Effector memory CD8-positive, alpha-beta T cell (primary cell): ENCODE measurements around the gene DNMT3L.
"Not testable (repeated sequence)": the region's sequence is repeated elsewhere in the genome, so short reads cannot be mapped to it uniquely, and the experiment has no call there.

Source experiments
- ATAC-seq: fragments of 150-1000 bp; cut with Tn5 transposase; replicated peaks from 2 replicates; pipeline ENCODE4 v1.10.0; 2021; ENCODE audit warnings: mild to moderate bottlenecking, moderate library complexity
- DNase-seq, 3 experiments: peaks; one replicate each; pipeline ENCODE4 v3.0.0; 2021
- H3K27ac Mint-ChIP-seq, 2 donors: one replicate each; pipeline ENCODE4 v1.8.0; 2022; ENCODE audit warnings: mild to moderate bottlenecking in 2 of 2, mixed read lengths in 2 of 2, moderate library complexity in 2 of 2
- H3K27me3 Mint-ChIP-seq, 2 donors: one replicate each; pipeline ENCODE4 v1.8.0; 2022; ENCODE audit warnings: mixed read lengths in 2 of 2
- H3K36me3 Mint-ChIP-seq: one replicate; pipeline ENCODE4 v1.8.0; 2022; ENCODE audit warnings: mild to moderate bottlenecking, moderate library complexity, mixed read lengths; ENCODE audit not compliant: insufficient read depth
- H3K4me1 Mint-ChIP-seq, 2 donors: one replicate each; pipeline ENCODE4 v1.8.0; 2022; ENCODE audit warnings: low read depth in 2 of 2, mixed read lengths in 2 of 2
- H3K4me3 Mint-ChIP-seq, 2 donors: one replicate each; pipeline ENCODE4 v1.8.0; 2022; ENCODE audit warnings: mild to moderate bottlenecking in 2 of 2, mixed read lengths in 2 of 2, moderate library complexity in 2 of 2
- H3K9me3 Mint-ChIP-seq, 2 donors: one replicate each; pipeline ENCODE4 v1.8.0; 2022; ENCODE audit warnings: mixed read lengths in 2 of 2
- total RNA-seq, 9 experiments: gene quantifications; one replicate each; lab custom pipeline; 2026; lab: John Stamatoyannopoulos, UW

DNMT3L gene
- 0 reads per million in 9 experiments for total RNA-seq

- Mint-ChIP-seq H3K36me3 (peaks cover 2% of the 10 kb centered on the region), H3K27ac (peak within 1 kb of the TSS; percentile 35), H3K4me3 (no peak within 1 kb of the TSS), H3K9me3 (no peaks in the 10 kb centered on the region), H3K4me1 (no peaks in the 10 kb centered on the region), H3K27me3 (peaks cover 0 to 10% of the 10 kb centered on the region in 2 donors)
- ATAC-seq (no peak), DNase-seq (no peak)
Observed at GRCh38 chr21:44261675-44262295, at the start of gene DNMT3L. Gene DNMT3L, minus strand, starts transcription at chr21:44261897. Its CDS starts 638 bp downstream, at chr21:44261259.

GRCh38 chr21:44310628-44311507, 49.2 kb upstream of the DNMT3L start:
- H3K36me3 Mint-ChIP-seq: peaks cover 12% of the 10 kb centered on the region
- no peak overlapping the region for H3K4me3 Mint-ChIP-seq
- DNase-seq (no peak), ATAC-seq (no peak)
- peaks cover 10 to 13% of the 10 kb centered on the region in 2 donors for H3K4me1 Mint-ChIP-seq
- no peaks in the 10 kb centered on the region for H3K9me3 Mint-ChIP-seq
- H3K27me3 Mint-ChIP-seq: no peaks in the 10 kb centered on the region
- no peak overlapping the region for H3K27ac Mint-ChIP-seq

- H3K4me3 Mint-ChIP-seq: no peak overlapping the region
- no peak for ATAC-seq
- peaks cover 9% of the 10 kb centered on the region for H3K36me3 Mint-ChIP-seq
- H3K27ac Mint-ChIP-seq: peak overlapping the region; percentile 4 to 49
- no peaks in the 10 kb centered on the region for H3K9me3 Mint-ChIP-seq
- DNase-seq: no peak
- H3K27me3 Mint-ChIP-seq: no peaks in the 10 kb centered on the region
- H3K4me1 Mint-ChIP-seq: peaks cover 26 to 33% of the 10 kb centered on the region in 2 donors
Observed at GRCh38 chr21:44306936-44307704, 45.4 kb upstream of the DNMT3L start.

- Mint-ChIP-seq H3K4me1 (peaks cover 32 to 37% of the 10 kb centered on the region in 2 donors), H3K27ac (peak overlapping the region in 1 of 2 donors; percentile 66), H3K27me3 (no peaks in the 10 kb centered on the region), H3K4me3 (no peak overlapping the region), H3K9me3 (no peaks in the 10 kb centered on the region), H3K36me3 (peaks cover 12% of the 10 kb centered on the region)
- DNase-seq (no peak), ATAC-seq (no peak)
Observed at GRCh38 chr21:44305691-44306090, 44.0 kb upstream of the DNMT3L start.

GRCh38 chr21:44304877-44305293, 43.2 kb upstream of the DNMT3L start:
- H3K9me3 Mint-ChIP-seq: no peaks in the 10 kb centered on the region
- ATAC-seq: peak; percentile 52
- H3K36me3 Mint-ChIP-seq: peaks cover 13% of the 10 kb centered on the region
- DNase-seq: no peak
- H3K27me3 Mint-ChIP-seq: no peaks in the 10 kb centered on the region
- no peak overlapping the region for H3K4me3 Mint-ChIP-seq
- H3K4me1 Mint-ChIP-seq: peaks cover 32 to 37% of the 10 kb centered on the region in 2 donors
- peak overlapping the region in 1 of 2 donors; percentile 66 for H3K27ac Mint-ChIP-seq

- no peak overlapping the region for H3K27ac Mint-ChIP-seq
- no peaks in the 10 kb centered on the region for H3K27me3 Mint-ChIP-seq
- peaks cover 13% of the 10 kb centered on the region for H3K36me3 Mint-ChIP-seq
- H3K4me1 Mint-ChIP-seq: peaks cover 35 to 40% of the 10 kb centered on the region in 2 donors
- DNase-seq (no peak), ATAC-seq (no peak)
- H3K4me3 Mint-ChIP-seq: no peak overlapping the region
- H3K9me3 Mint-ChIP-seq: no peaks in the 10 kb centered on the region
Observed at GRCh38 chr21:44304011-44304616, 42.4 kb upstream of the DNMT3L start.

- Mint-ChIP-seq H3K4me1 (peaks cover 37 to 44% of the 10 kb centered on the region in 2 donors), H3K27ac (peak overlapping the region in 1 of 2 donors; percentile 49), H3K9me3 (no peaks in the 10 kb centered on the region), H3K36me3 (peaks cover 13% of the 10 kb centered on the region), H3K4me3 (peak overlapping the region; percentile 16 to 61), H3K27me3 (no peaks in the 10 kb centered on the region)
- ATAC-seq (no peak), DNase-seq (no peak)
Observed at GRCh38 chr21:44303490-44303981, 41.8 kb upstream of the DNMT3L start.

GRCh38 chr21:44302573-44303401, 41.1 kb upstream of the DNMT3L start:
- H3K27me3 Mint-ChIP-seq, ATAC-seq, H3K9me3 Mint-ChIP-seq, DNase-seq: not testable (repeated sequence)
- Mint-ChIP-seq H3K27ac (peak overlapping the region; percentile 49), H3K4me1 (peaks cover 41 to 48% of the 10 kb centered on the region in 2 donors), H3K36me3 (peaks cover 13% of the 10 kb centered on the region), H3K4me3 (peak overlapping the region; percentile 74 to 76)

GRCh38 chr21:44301961-44302406, 40.3 kb upstream of the DNMT3L start:
- ATAC-seq: no peak
- no peak for DNase-seq
- Mint-ChIP-seq H3K9me3 (no peaks in the 10 kb centered on the region), H3K27me3 (no peaks in the 10 kb centered on the region), H3K27ac (no peak overlapping the region), H3K4me1 (peaks cover 43 to 45% of the 10 kb centered on the region in 2 donors), H3K36me3 (peaks cover 16% of the 10 kb centered on the region), H3K4me3 (peak overlapping the region; percentile 74 to 76)

- ATAC-seq: no peak
- Mint-ChIP-seq H3K27me3 (no peaks in the 10 kb centered on the region), H3K27ac (peak overlapping the region; percentile 17 to 80), H3K4me1 (peaks cover 43 to 45% of the 10 kb centered on the region in 2 donors), H3K36me3 (peaks cover 16% of the 10 kb centered on the region), H3K4me3 (peak overlapping the region; percentile 74 to 76), H3K9me3 (no peaks in the 10 kb centered on the region)
- DNase-seq: no peak
Observed at GRCh38 chr21:44301141-44301540, 39.4 kb upstream of the DNMT3L start.

- ATAC-seq (peak; percentile 36), DNase-seq (peak; percentile 36 to 40 (median 37))
- Mint-ChIP-seq H3K4me1 (peaks cover 43 to 45% of the 10 kb centered on the region in 2 donors), H3K9me3 (no peaks in the 10 kb centered on the region), H3K36me3 (peaks cover 16% of the 10 kb centered on the region), H3K4me3 (peak overlapping the region; percentile 74 to 76), H3K27me3 (no peaks in the 10 kb centered on the region), H3K27ac (peak overlapping the region; percentile 17 to 80)
Observed at GRCh38 chr21:44300262-44300959, 38.7 kb upstream of the DNMT3L start.
